HG03139 (cell line): Measurements from ENCODE around the gene ELK3.

Experiments used
- ATAC-seq: cut with Tn5 transposase; IDR thresholded peaks from one replicate; pipeline ENCODE4 v1.9.1; 2021; ENCODE audit not compliant: unreplicated experiment

Gene ELK3

DNA sequence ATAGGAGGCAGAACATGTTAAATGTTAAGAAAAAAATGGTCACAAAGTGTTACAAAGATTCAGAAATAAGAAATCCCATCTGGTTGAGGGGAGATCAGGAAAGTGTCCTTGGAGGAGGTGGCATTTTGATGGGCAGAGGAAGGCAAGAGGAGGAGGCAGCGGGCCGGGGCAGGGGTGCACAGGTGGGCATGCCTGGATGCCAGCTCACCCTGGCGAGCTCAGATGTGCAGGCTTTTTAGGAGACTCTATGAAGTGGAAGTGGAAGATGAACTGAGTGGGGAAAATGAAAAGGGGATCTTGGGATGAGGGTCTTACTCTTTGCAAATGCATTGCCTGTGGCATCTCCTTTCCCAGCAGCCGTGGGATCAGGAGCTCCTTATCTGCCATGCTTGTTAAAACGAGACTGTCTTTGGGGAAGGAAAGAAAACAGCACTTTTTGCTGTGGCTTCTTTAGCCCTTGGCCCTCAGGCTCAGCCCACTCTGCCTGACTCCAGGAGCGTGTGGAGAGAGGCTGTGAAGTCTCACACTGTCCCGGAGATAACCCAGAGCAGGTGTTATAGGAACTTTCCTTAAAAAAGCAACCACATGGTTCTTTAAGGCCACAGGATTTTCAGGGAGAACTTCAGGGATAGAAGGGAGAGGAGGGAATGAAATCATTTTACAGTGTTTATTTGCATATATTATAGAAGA, 62.6 kb downstream of the ELK3 start:
- no peak for ATAC-seq

GRCh38 chr12:96257550-96258103, 63.5 kb downstream of the ELK3 start:
- ATAC-seq: no peak

DNA sequence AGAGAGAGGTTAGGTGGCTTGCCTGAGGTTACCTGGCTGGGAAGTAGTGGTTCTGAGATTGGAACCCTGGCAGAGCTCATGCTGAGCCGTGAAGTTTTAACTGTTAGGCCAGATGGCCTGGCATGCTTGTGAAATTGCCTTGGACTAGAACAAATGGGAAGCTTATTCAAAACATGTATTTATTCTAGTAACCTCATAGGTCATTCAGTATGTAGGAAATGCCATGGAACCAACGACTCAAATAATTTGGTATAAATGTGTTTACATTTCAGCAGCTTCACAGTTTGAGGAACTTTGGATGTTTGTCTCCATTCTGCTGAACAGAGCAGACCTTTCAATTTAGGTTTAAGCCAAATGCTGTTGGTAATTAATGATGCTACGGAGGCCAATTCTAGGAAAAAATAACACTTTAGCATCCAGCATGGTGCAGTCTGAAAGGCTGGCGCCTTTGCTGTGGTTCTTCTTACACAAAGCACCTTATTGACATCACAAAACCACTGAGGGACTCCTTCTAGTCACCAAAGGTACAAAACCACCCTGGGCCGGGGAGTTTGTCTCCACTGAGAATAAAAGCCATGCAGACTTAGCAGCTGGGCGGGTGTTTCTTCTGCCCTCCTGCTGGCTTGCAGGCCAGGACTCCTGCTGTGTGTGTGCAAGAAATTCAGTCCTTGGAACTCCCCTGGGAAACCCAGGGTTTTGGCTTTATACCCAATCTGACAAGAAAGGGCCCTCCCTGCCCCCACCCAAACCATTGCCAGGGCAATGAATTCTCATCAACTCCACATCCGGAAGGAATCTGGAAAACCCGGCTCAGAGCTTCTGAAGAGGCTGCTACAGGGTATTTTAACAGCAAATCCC, 64.2 kb downstream of the ELK3 start:
- ATAC-seq: no peak

GRCh38 chr12:96260231-96260630, 66.1 kb downstream of the ELK3 start:
- no peak for ATAC-seq

DNA sequence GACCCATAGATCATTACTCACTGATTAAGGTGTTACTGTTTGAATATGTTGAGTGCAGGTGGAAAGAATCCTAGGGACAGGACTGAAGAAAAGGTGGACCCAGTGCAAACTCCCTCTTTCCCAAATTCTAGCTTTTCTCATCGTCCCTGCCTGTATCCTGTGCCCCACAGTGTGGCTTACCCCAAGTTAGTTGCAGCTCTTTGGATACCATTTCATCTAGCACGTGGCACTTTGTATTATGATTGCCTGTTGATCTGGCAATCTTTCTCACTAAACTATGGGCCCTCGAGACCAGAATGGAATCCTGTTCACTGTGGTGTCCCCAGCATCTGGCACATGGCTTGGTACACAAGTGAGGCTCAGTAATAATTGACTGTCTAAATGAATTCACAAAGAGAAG, 66.5 kb downstream of the ELK3 start:
- no peak for ATAC-seq

GRCh38 chr12:96261557-96261956, 67.4 kb downstream of the ELK3 start:
- no peak for ATAC-seq

DNA sequence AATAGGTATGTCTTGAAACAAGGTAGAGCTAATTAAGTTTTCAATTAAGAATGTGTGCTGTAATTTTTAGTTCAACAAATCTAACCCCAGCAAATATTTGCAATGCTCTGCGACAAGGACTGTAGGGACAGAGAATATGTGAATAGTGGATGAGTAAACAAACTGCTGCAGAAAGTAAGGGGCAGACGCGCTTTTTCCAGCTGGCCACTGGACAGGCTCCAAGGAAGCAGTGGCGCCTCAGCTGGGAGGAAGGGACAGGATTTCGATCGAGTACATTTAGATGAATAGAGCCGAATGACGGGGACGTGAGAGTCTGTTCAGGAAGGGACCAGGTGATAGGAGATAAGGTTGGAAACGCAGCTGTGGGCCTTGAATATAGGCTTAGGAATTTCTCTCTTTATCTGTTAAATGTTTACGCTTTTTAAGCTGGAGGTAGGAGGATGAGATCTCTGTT, 69.3 kb downstream of the ELK3 start:
- no peak for ATAC-seq

GRCh38 chr12:96265400-96265799, 71.2 kb downstream of the ELK3 start:
- no peak for ATAC-seq

GRCh38 chr12:96265836-96266235, 71.7 kb downstream of the ELK3 start:
- no peak for ATAC-seq

DNA sequence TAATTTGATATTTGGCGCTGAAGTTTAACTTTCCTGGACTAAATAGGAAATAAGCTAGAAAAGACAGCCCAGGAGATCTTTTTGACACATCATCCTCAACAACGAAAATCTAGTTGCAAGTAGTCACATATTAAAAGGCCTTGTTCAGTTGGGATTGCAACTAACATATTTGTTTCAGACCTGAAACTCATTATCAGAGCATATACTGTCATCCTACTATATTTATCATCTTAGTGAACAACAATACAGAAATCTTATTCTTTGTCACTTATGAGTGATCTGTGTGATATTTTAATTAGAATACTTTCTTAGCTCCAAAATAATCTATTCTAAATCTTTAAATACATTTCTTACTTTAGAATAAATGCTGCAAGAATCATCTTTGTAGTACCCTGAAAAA, 72.1 kb downstream of the ELK3 start:
- no peak for ATAC-seq

- no peak for ATAC-seq
Measured at GRCh38 chr12:96271469-96272199, 77.5 kb downstream of the ELK3 start.

GRCh38 chr12:96274331-96274730, 80.2 kb downstream of the ELK3 start:
- ATAC-seq: no peak

DNA sequence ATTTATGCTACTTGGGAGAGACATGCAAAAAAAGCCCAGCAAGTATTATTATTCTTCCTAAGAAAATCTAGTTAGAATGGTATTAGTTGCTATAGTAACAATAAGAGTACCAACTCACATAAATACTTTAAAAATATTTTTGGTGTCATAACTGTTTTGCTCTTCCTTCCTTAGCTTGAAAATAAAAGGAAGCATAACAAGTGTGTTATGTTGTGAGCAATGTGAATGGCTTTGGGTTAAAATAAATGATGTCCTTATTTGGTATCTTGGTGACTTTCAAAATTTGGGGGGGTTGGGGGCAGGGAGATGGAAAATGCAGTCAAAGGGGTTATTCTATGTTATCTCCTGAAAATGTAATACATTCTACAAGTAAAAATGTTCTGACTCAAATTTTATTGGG, 91.0 kb downstream of the ELK3 start:
- no peak for ATAC-seq

DNA sequence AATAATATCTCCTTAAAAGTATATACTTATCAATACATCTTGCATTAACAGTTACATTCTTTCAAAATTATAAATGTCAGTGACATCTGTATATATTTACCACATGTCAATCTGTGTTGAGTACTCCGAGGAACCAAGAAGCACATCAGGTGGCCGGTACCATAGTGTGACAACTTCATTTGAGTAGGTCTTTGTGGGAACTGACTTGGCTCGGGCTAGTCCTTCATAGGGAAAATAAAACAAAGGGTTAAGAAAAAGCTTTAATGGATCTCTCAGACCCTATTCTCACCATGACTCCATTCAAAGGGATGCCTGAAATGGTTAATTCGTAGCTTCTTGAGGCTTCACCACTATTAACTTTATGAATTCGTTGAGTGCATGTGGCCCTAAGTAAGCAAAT, 94.9 kb downstream of the ELK3 start:
- ATAC-seq: no peak

DNA sequence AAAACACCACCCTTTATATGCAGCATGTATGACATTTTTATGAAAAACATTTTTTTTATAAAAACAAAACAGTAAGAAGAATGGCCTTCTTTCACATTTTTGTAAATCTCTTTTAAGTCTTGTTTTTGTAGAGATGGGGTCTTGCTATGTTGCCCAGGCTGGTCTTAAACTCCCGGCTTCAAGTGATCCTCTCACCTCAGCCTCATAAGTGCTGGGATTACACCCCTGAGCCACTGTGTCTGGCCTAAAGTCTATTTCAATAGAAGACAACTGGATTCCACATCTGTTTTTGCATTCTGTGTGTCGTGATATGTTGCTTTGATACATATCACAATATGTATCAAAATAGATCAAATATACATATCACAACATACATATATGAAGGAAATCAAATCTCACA, 98.9 kb downstream of the ELK3 start:
- no peak for ATAC-seq

DNA sequence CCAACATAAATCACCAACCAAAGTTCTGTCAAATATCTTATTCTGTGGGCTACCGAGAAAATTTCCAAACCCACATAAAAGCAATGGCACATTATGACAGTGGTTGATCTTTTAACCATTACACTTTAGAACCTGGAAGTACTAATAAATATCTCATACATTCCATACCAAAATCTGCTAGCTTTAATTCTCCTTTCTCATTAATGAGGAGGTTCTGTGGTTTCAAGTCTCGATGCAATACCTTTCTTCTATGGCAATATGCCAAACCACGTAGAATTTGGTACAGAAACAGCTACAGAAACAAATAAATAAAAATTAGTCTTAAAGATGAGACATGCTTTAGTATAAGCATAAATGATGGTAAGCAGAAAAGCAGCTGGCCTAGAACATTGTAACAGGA, 100.7 kb downstream of the ELK3 start:
- no peak for ATAC-seq

GRCh38 chr12:96295532-96296160, 101.5 kb downstream of the ELK3 start:
- no peak for ATAC-seq

DNA sequence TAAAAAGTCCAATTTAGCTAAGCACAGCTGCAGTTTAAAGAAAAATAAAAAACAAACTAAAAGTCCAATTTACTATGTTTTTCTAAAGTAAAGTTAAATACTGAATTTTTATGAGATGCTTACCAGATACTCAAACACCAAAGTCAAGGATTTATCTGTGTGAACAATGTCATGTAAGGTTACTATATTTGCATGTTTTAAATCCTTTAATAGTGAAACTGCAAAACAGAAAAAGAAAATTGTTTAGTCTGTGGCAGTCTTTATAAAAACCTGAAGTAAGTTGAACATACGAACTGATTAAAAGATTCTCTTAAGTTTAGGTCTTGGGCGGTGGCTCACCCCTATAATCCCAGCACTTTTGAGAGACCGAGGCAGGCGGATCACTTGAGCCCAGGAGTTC, 103.3 kb downstream of the ELK3 start:
- no peak for ATAC-seq

GRCh38 chr12:96300064-96300463, 105.9 kb downstream of the ELK3 start:
- no peak for ATAC-seq

DNA sequence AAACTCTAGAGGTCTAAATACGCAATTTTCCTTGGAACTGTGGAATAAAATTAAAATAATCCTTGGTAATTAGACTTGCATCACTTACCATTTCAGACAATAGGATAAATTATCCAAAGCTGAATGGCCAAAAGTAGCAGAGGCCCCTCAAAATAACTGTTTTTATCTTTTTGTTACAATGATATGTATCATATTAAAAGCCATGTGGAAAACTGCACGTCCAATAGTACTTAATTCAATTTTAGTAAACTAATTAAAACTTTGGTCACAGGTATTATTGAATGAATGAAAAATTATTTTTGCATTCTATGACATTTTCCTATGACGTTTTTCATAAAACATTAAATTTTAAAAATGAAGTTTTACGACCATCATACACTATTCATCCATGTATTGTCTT, 107.6 kb downstream of the ELK3 start:
- no peak for ATAC-seq

- ATAC-seq: no peak
Measured at GRCh38 chr12:96302687-96303310, 108.6 kb downstream of the ELK3 start.
